ENCODE results near the gene GP9. TPM values are rescaled to one million over a fixed set of nuclear protein-coding genes. Genes with fewer than 3 reads are reported as not detected.

Gene GP9
- total and polyA plus RNA-seq, 2 donors (not counting 1 experiment from before 2014, with no cell fraction given) = not detected

- peaks cover 20 to 22% of the 10 kb centered on the region in 2 donors for H3K4me1 ChIP-seq (ENCODE audit: control insufficient read depth in 2 of 2, insufficient read depth in 2 of 2, low read length in 2 of 2)
- WGBS (ENCODE audit: insufficient coverage) = 64% methylated on average over 12 of the region's 15 CpGs
- no peaks in the 10 kb centered on the region for H3K9me3 Mint-ChIP-seq (ENCODE audit: insufficient read depth)
- H3K4me3 Mint-ChIP-seq = no peak overlapping the region
- no peak overlapping the region for H2AFZ ChIP-seq (ENCODE audit: insufficient read depth, low read depth, low read length, poor library complexity, severe bottlenecking)
- no peak overlapping the region for H3K4me3 ChIP-seq (ENCODE audit: control extremely low read depth in 1 of 5, extremely low read depth in 1 of 5, insufficient read depth in 1 of 5, low read depth in 2 of 5, low read length in 4 of 5)
- intact Hi-C loops (cut with micrococcal nuclease) = no loop called here
- POLR2A ChIA-PET = interaction anchor here (0.7 kb wide), 1 partner anchor 213 kb away, joined by 4 read pairs; no protein-coding TSS in a partner anchor
- no peak overlapping the region for H3K27ac Mint-ChIP-seq
- no peaks in the 10 kb centered on the region for H3K79me2 ChIP-seq (ENCODE audit: control insufficient read depth, insufficient read depth, low read length)
- ATAC-seq (ENCODE audit: low read depth) = no peak
- H3K27ac ChIP-seq (ENCODE audit: low read length in 2 of 2) = no peak overlapping the region
- H3K9ac ChIP-seq (ENCODE audit: low read length) = no peak overlapping the region
- TF ChIP-seq CTCF (IDR thresholded peaks at IDR 0.05) (no peak), EZH2 (IDR thresholded peaks at IDR 0.05; ENCODE audit: borderline replicate concordance, insufficient read depth, low read depth, low read length, poor library complexity, severe bottlenecking) (no peak)
- no peak for DNase-seq
- no peaks in the 10 kb centered on the region for H3K36me3 ChIP-seq (replicated peaks in 1 of 2; ENCODE audit: control extremely low read depth in 1 of 2, control insufficient read depth in 1 of 2, extremely low read depth in 1 of 2, insufficient read depth in 2 of 2, low read length in 1 of 2)
- peaks cover 37% of the 10 kb centered on the region for H3K4me1 Mint-ChIP-seq
- CTCF ChIA-PET = interaction anchor here (0.8 to 9.1 kb wide), 6 partner anchors 8 to 224 kb away, joined by 3 to 134 read pairs (median 4); no protein-coding TSS in a partner anchor
- no peaks in the 10 kb centered on the region for H3K27me3 Mint-ChIP-seq
- no peak overlapping the region for H3K4me2 ChIP-seq (replicated peaks; ENCODE audit: low read depth, low read length, poor library complexity, severe bottlenecking)
- H3K27me3 ChIP-seq (replicated peaks in 1 of 4; ENCODE audit: control extremely low read depth in 1 of 4, control insufficient read depth in 3 of 4, insufficient read depth in 4 of 4, low read length in 3 of 4) = no peaks in the 10 kb centered on the region
- peaks cover 0 to 11% (median 0%) of the 10 kb centered on the region in 3 donors for H3K9me3 ChIP-seq (ENCODE audit: control extremely low read depth in 1 of 3, control insufficient read depth in 2 of 3, insufficient read depth in 1 of 3, low read length in 2 of 3)
- no peaks in the 10 kb centered on the region for H4K20me1 ChIP-seq (ENCODE audit: control insufficient read depth, insufficient read depth, low read length, poor library complexity, severe bottlenecking)
Measured at GRCh38 chr3:129022114-129023007, 38.2 kb upstream of the GP9 start.

- no CpG with 5 or more reads among the region's 1 CpG for WGBS (ENCODE audit: insufficient coverage)
- ChIA-PET CTCF (interaction anchor here (1.0 to 1.8 kb wide), 4 partner anchors 9 to 223 kb away, joined by 3 to 4 read pairs (median 4); no protein-coding TSS in a partner anchor), POLR2A (interaction anchor here (0.7 kb wide), 1 partner anchor 212 kb away, joined by 4 read pairs; no protein-coding TSS in a partner anchor)
- peaks cover 17 to 20% of the 10 kb centered on the region in 2 donors for H3K4me1 ChIP-seq (ENCODE audit: control insufficient read depth in 2 of 2, insufficient read depth in 2 of 2, low read length in 2 of 2)
- TF ChIP-seq EZH2 (IDR thresholded peaks at IDR 0.05; ENCODE audit: borderline replicate concordance, insufficient read depth, low read depth, low read length, poor library complexity, severe bottlenecking) = no peak
- TF ChIP-seq CTCF (IDR thresholded peaks at IDR 0.05) = no peak
- no peaks in the 10 kb centered on the region for H3K36me3 ChIP-seq (replicated peaks in 1 of 2; ENCODE audit: control extremely low read depth in 1 of 2, control insufficient read depth in 1 of 2, extremely low read depth in 1 of 2, insufficient read depth in 2 of 2, low read length in 1 of 2)
- H3K4me2 ChIP-seq (replicated peaks; ENCODE audit: low read depth, low read length, poor library complexity, severe bottlenecking) = no peak overlapping the region
- H3K27me3 ChIP-seq (replicated peaks in 1 of 4; ENCODE audit: control extremely low read depth in 1 of 4, control insufficient read depth in 3 of 4, insufficient read depth in 4 of 4, low read length in 3 of 4) = no peaks in the 10 kb centered on the region
- H3K27ac Mint-ChIP-seq = no peak overlapping the region
- H3K9ac ChIP-seq (ENCODE audit: low read length) = no peak overlapping the region
- H3K4me3 Mint-ChIP-seq = no peak overlapping the region
- ATAC-seq (ENCODE audit: low read depth) (no peak), DNase-seq (no peak)
- no peaks in the 10 kb centered on the region for H4K20me1 ChIP-seq (ENCODE audit: control insufficient read depth, insufficient read depth, low read length, poor library complexity, severe bottlenecking)
- H3K4me3 ChIP-seq (ENCODE audit: control extremely low read depth in 1 of 5, extremely low read depth in 1 of 5, insufficient read depth in 1 of 5, low read depth in 2 of 5, low read length in 4 of 5) = no peak overlapping the region
- peaks cover 30% of the 10 kb centered on the region for H3K4me1 Mint-ChIP-seq
- peaks cover 0 to 10% (median 0%) of the 10 kb centered on the region in 3 donors for H3K9me3 ChIP-seq (ENCODE audit: control extremely low read depth in 1 of 3, control insufficient read depth in 2 of 3, insufficient read depth in 1 of 3, low read length in 2 of 3)
- no peak overlapping the region for H3K27ac ChIP-seq (ENCODE audit: low read length in 2 of 2)
- no peaks in the 10 kb centered on the region for H3K79me2 ChIP-seq (ENCODE audit: control insufficient read depth, insufficient read depth, low read length)
- H2AFZ ChIP-seq (ENCODE audit: insufficient read depth, low read depth, low read length, poor library complexity, severe bottlenecking) = no peak overlapping the region
- no peaks in the 10 kb centered on the region for H3K27me3 Mint-ChIP-seq
- intact Hi-C loops (cut with micrococcal nuclease) = no loop called here
- H3K9me3 Mint-ChIP-seq (ENCODE audit: insufficient read depth) = no peaks in the 10 kb centered on the region
Measured at GRCh38 chr3:129023008-129023358, 37.6 kb upstream of the GP9 start.

All from B cell (primary cell).